IPS-NIHi7 (cell line): ENCODE measurements around the gene EPHB2.
A peak's percentile ranks its signal among the peaks of the same experiment; 100 is the strongest.

Source experiments
- DNase-seq: peaks from one replicate; pipeline ENCODE4 v3.0.0; 2012; ENCODE audit warnings: mixed read lengths; ENCODE audit errors: extremely low spot score

EPHB2 gene

GRCh38 chr1:22780696-22781095 lies 70.1 kb downstream of the EPHB2 start:
- peak; percentile 98 for DNase-seq

- DNase-seq: no peak
Observed at GRCh38 chr1:22781483-22781882, 70.8 kb downstream of the EPHB2 start.

- no peak for DNase-seq
Observed at GRCh38 chr1:22782406-22782805, 71.8 kb downstream of the EPHB2 start.

- DNase-seq: no peak
Observed at GRCh38 chr1:22784317-22784716, 73.7 kb downstream of the EPHB2 start.

- no peak for DNase-seq
Observed at GRCh38 chr1:22784737-22785136, 74.1 kb downstream of the EPHB2 start.

GRCh38 chr1:22786101-22786500 lies 75.5 kb downstream of the EPHB2 start:
- DNase-seq: no peak

GRCh38 chr1:22786719-22787489 lies 76.3 kb downstream of the EPHB2 start:
- DNase-seq: no peak

GRCh38 chr1:22787636-22788035 lies 77.0 kb downstream of the EPHB2 start:
- DNase-seq: no peak

- no peak for DNase-seq
Observed at GRCh38 chr1:22788254-22788661, 77.6 kb downstream of the EPHB2 start.

- DNase-seq: no peak
Observed at GRCh38 chr1:22789356-22789994, 78.8 kb downstream of the EPHB2 start.

GRCh38 chr1:22790232-22791008 lies 79.8 kb downstream of the EPHB2 start:
- DNase-seq: no peak

GRCh38 chr1:22791831-22792347 lies 81.2 kb downstream of the EPHB2 start:
- no peak for DNase-seq

GRCh38 chr1:22792396-22793160 lies 81.9 kb downstream of the EPHB2 start:
- peak; percentile 82 for DNase-seq

GRCh38 chr1:22793647-22794046 lies 83.0 kb downstream of the EPHB2 start:
- no peak for DNase-seq

- no peak for DNase-seq
Observed at GRCh38 chr1:22794647-22795365, 84.2 kb downstream of the EPHB2 start.

GRCh38 chr1:22795366-22795714 lies 84.7 kb downstream of the EPHB2 start:
- no peak for DNase-seq

- DNase-seq: no peak
Observed at GRCh38 chr1:22796642-22797041, 86.0 kb downstream of the EPHB2 start.

- DNase-seq: no peak
Observed at GRCh38 chr1:22798083-22798482, 87.4 kb downstream of the EPHB2 start.

- no peak for DNase-seq
Observed at GRCh38 chr1:22799971-22800370, 89.3 kb downstream of the EPHB2 start.

GRCh38 chr1:22800629-22801028 lies 90.0 kb downstream of the EPHB2 start:
- no peak for DNase-seq

GRCh38 chr1:22801347-22801746 lies 90.7 kb downstream of the EPHB2 start:
- DNase-seq: no peak
